Mesenchymal stem cell (in vitro differentiated cells and primary cell): ENCODE results near the gene MIER3.
A peak's percentile ranks its signal among the peaks of the same experiment; 100 is the strongest.

Source experiments
- DNase-seq: peaks from one replicate; pipeline ENCODE4 v3.0.0-alpha.2; 2013
- H2AFZ ChIP-seq: one replicate; pipeline ENCODE4 v1.6.1; 2013; ENCODE audit warnings: low read depth, mild to moderate bottlenecking, control low read depth, inconsistent platforms, low read length, moderate library complexity
- H2AK5ac ChIP-seq: 2 replicates; pipeline ENCODE4 v1.6.1; 2013; ENCODE audit warnings: low read length, moderate library complexity, mild to moderate bottlenecking, inconsistent platforms; ENCODE audit not compliant: severe bottlenecking
- H2BK120ac ChIP-seq: one replicate; pipeline ENCODE4 v1.6.1; 2013; ENCODE audit warnings: low read depth, mild to moderate bottlenecking, inconsistent platforms, low read length, moderate library complexity
- H2BK12ac ChIP-seq, 2 experiments: one replicate each; pipeline ENCODE4 v1.6.1; 2013; ENCODE audit warnings: inconsistent platforms in 2 of 2, low read length in 2 of 2, mild to moderate bottlenecking in 2 of 2, moderate library complexity in 2 of 2, control low read depth in 1 of 2
- H2BK15ac ChIP-seq: one replicate; pipeline ENCODE4 v1.6.1; 2013; ENCODE audit warnings: mild to moderate bottlenecking, low read depth, inconsistent platforms; ENCODE audit not compliant: poor library complexity, severe bottlenecking
- H2BK5ac ChIP-seq: 2 replicates; pipeline ENCODE4 v1.6.1; 2013; ENCODE audit warnings: low read depth, mild to moderate bottlenecking, low read length, control low read depth, inconsistent platforms; ENCODE audit not compliant: poor library complexity, severe bottlenecking
- H3K14ac ChIP-seq, 2 experiments: one replicate each; pipeline ENCODE4 v1.6.1; 2013; ENCODE audit warnings: inconsistent platforms in 2 of 2, low read length in 2 of 2, control low read depth in 1 of 2, mild to moderate bottlenecking in 1 of 2, moderate library complexity in 1 of 2
- H3K18ac ChIP-seq, 2 experiments: one replicate each; pipeline ENCODE4 v1.6.1; 2013; ENCODE audit warnings: inconsistent platforms in 2 of 2, low read length in 2 of 2, control low read depth in 1 of 2, low read depth in 1 of 2, mild to moderate bottlenecking in 1 of 2
- H3K23ac ChIP-seq, 2 experiments: one replicate each; pipeline ENCODE4 v1.6.1; 2013; ENCODE audit warnings: inconsistent platforms in 2 of 2, low read length in 2 of 2, mild to moderate bottlenecking in 2 of 2, moderate library complexity in 2 of 2, control low read depth in 1 of 2
- H3K27ac ChIP-seq: 2 replicates; pipeline ENCODE4 v1.5.1; 2013; ENCODE audit warnings: mild to moderate bottlenecking, moderate library complexity, low read length, control low read depth, inconsistent platforms; ENCODE audit not compliant: poor library complexity, severe bottlenecking
- H3K27me3 ChIP-seq, 2 experiments: 2 replicates each; pipeline versions ENCODE4 v1.6.1 to v1.7.0; 2013; ENCODE audit warnings: low read length in 2 of 2, mild to moderate bottlenecking in 2 of 2, moderate library complexity in 2 of 2, control low read depth in 1 of 2, inconsistent platforms in 1 of 2; ENCODE audit not compliant: control insufficient read depth in 1 of 2, insufficient read depth in 1 of 2
- H3K36me3 ChIP-seq, 2 experiments: 2 replicates each; pipeline versions ENCODE4 v1.6.1 to v1.7.0; 2013; ENCODE audit warnings: low read length in 2 of 2, control low read depth in 1 of 2, inconsistent platforms in 1 of 2, low read depth in 1 of 2, mild to moderate bottlenecking in 1 of 2; ENCODE audit not compliant: insufficient read depth in 2 of 2, control insufficient read depth in 1 of 2
- H3K4ac ChIP-seq, 2 experiments: one replicate each; pipeline ENCODE4 v1.6.1; 2013; ENCODE audit warnings: inconsistent platforms in 2 of 2, low read length in 2 of 2, mild to moderate bottlenecking in 2 of 2, moderate library complexity in 2 of 2, control low read depth in 1 of 2, low read depth in 1 of 2
- H3K4me1 ChIP-seq: 2 replicates; pipeline ENCODE4 v1.6.1; 2013; ENCODE audit warnings: low read depth, low read length, control low read depth; ENCODE audit not compliant: control insufficient read depth, insufficient read depth
- H3K4me2 ChIP-seq: 2 replicates; pipeline ENCODE4 v1.6.1; 2013; ENCODE audit warnings: low read length, mild to moderate bottlenecking, inconsistent platforms; ENCODE audit not compliant: poor library complexity, severe bottlenecking
- H3K4me3 ChIP-seq, 2 experiments: 2 replicates each; pipeline versions ENCODE4 v1.5.1 to v1.7.0; 2013; ENCODE audit warnings: low read length in 2 of 2, mild to moderate bottlenecking in 2 of 2, control low read depth in 1 of 2, low read depth in 1 of 2; ENCODE audit not compliant: insufficient read depth in 1 of 2
- H3K79me1 ChIP-seq: replicated peaks from 2 replicates; pipeline ENCODE4 v1.6.1; 2013; ENCODE audit warnings: mild to moderate bottlenecking, control low read depth, low read length, inconsistent platforms; ENCODE audit not compliant: poor library complexity, severe bottlenecking
- H3K9ac ChIP-seq: 2 replicates; pipeline ENCODE4 v1.7.0; 2013; ENCODE audit warnings: mild to moderate bottlenecking, low read length, moderate library complexity
- H3K9me3 ChIP-seq: 2 replicates; pipeline ENCODE4 v1.7.0; 2013; ENCODE audit warnings: mild to moderate bottlenecking, low read length; ENCODE audit not compliant: control insufficient read depth
- H4K8ac ChIP-seq: one replicate; pipeline ENCODE4 v1.6.1; 2013; ENCODE audit warnings: inconsistent platforms, mild to moderate bottlenecking, low read length, moderate library complexity
- H4K91ac ChIP-seq: one replicate; pipeline ENCODE4 v1.6.1; 2013; ENCODE audit warnings: mild to moderate bottlenecking, low read length, inconsistent platforms
- WGBS: methylation state at CpG from one replicate; pipeline ENCODE4 v1.1.7; 2013; ENCODE audit warnings: mixed read lengths; 5-methylcytosine and 5-hydroxymethylcytosine counted together

MIER3 gene

GRCh38 chr5:56900858-56901578 is 50.9 kb downstream of the MIER3 start:
- H3K4me3 ChIP-seq = no peak overlapping the region
- 37% methylated on average over 3 of the region's 3 CpGs for WGBS
- peak; percentile 58 for DNase-seq
- H2AK5ac ChIP-seq = no peak overlapping the region
- no peaks in the 10 kb centered on the region for H3K36me3 ChIP-seq
- no peak overlapping the region for H3K4ac ChIP-seq
- no peak overlapping the region for H4K91ac ChIP-seq
- no peak overlapping the region for H3K18ac ChIP-seq
- H2BK12ac ChIP-seq = no peak overlapping the region
- peaks cover 1% of the 10 kb centered on the region for H3K4me1 ChIP-seq
- H4K8ac ChIP-seq = no peak overlapping the region
- H2BK120ac ChIP-seq = no peak overlapping the region
- H2AFZ ChIP-seq = no peak overlapping the region
- H3K9me3 ChIP-seq = no peaks in the 10 kb centered on the region
- no peaks in the 10 kb centered on the region for H3K27me3 ChIP-seq
- H3K23ac ChIP-seq = no peak overlapping the region
- H3K79me1 ChIP-seq = peaks cover 2% of the 10 kb centered on the region
- H3K27ac ChIP-seq = no peak overlapping the region
- H2BK5ac ChIP-seq = no peak overlapping the region
- H3K4me2 ChIP-seq = no peak overlapping the region
- H3K14ac ChIP-seq = no peak overlapping the region
- H2BK15ac ChIP-seq = no peak overlapping the region
- H3K9ac ChIP-seq = peak overlapping the region; percentile 44

- Histone ChIP-seq H2BK15ac (no peak overlapping the region), H3K4me3 (no peak overlapping the region), H3K4me2 (no peak overlapping the region), H4K91ac (no peak overlapping the region), H3K79me1 (peaks cover 2% of the 10 kb centered on the region), H3K4me1 (peaks cover 1% of the 10 kb centered on the region), H3K9me3 (no peaks in the 10 kb centered on the region), H3K27me3 (no peaks in the 10 kb centered on the region), H3K9ac (peak overlapping the region; percentile 44), H3K23ac (no peak overlapping the region), H2BK12ac (no peak overlapping the region), H2BK5ac (no peak overlapping the region), H4K8ac (no peak overlapping the region), H3K36me3 (no peaks in the 10 kb centered on the region), H3K14ac (no peak overlapping the region), H3K27ac (no peak overlapping the region), H2AK5ac (no peak overlapping the region), H3K4ac (no peak overlapping the region), H2BK120ac (no peak overlapping the region), H3K18ac (no peak overlapping the region), H2AFZ (no peak overlapping the region)
- 45% methylated on average over 3 of the region's 4 CpGs for WGBS
- DNase-seq = peak; percentile 59
Observed at GRCh38 chr5:56900395-56900794, 51.5 kb downstream of the MIER3 start.

GRCh38 chr5:56898213-56898612 is 53.7 kb downstream of the MIER3 start:
- Histone ChIP-seq H3K18ac (no peak overlapping the region), H2AFZ (no peak overlapping the region), H3K4me2 (no peak overlapping the region), H3K4ac (no peak overlapping the region), H3K14ac (no peak overlapping the region), H2BK5ac (no peak overlapping the region), H3K4me1 (peaks cover 1% of the 10 kb centered on the region), H4K91ac (no peak overlapping the region), H3K27ac (no peak overlapping the region), H3K9ac (no peak overlapping the region), H4K8ac (no peak overlapping the region), H3K36me3 (peaks cover 0 to 6% of the 10 kb centered on the region in 2 experiments), H2BK120ac (no peak overlapping the region), H3K9me3 (no peaks in the 10 kb centered on the region), H3K4me3 (no peak overlapping the region), H2BK12ac (no peak overlapping the region), H3K79me1 (peaks cover 5% of the 10 kb centered on the region), H2AK5ac (no peak overlapping the region), H3K23ac (no peak overlapping the region), H2BK15ac (no peak overlapping the region), H3K27me3 (no peaks in the 10 kb centered on the region)
- WGBS = 90% methylated on average over 3 of the region's 4 CpGs
- DNase-seq = no peak

GRCh38 chr5:56896763-56897162 is 55.2 kb downstream of the MIER3 start:
- Histone ChIP-seq H4K91ac (no peak overlapping the region), H3K4me3 (no peak overlapping the region), H3K4me2 (no peak overlapping the region), H3K9me3 (no peaks in the 10 kb centered on the region), H3K14ac (no peak overlapping the region), H3K79me1 (peaks cover 5% of the 10 kb centered on the region), H2BK15ac (no peak overlapping the region), H3K4me1 (peaks cover 1% of the 10 kb centered on the region), H2BK5ac (no peak overlapping the region), H3K18ac (no peak overlapping the region), H3K36me3 (peaks cover 0 to 6% of the 10 kb centered on the region in 2 experiments), H3K23ac (no peak overlapping the region), H2AK5ac (no peak overlapping the region), H3K4ac (no peak overlapping the region), H2AFZ (no peak overlapping the region), H2BK120ac (no peak overlapping the region), H3K9ac (no peak overlapping the region), H3K27ac (no peak overlapping the region), H2BK12ac (no peak overlapping the region), H4K8ac (no peak overlapping the region), H3K27me3 (no peaks in the 10 kb centered on the region)
- no peak for DNase-seq
- 99% methylated on average over 3 of the region's 4 CpGs for WGBS
